ENCODE data around the gene ETF1.
A peak's percentile ranks its signal among the peaks of the same experiment; 100 is the strongest.

The ETF1 gene

DNA sequence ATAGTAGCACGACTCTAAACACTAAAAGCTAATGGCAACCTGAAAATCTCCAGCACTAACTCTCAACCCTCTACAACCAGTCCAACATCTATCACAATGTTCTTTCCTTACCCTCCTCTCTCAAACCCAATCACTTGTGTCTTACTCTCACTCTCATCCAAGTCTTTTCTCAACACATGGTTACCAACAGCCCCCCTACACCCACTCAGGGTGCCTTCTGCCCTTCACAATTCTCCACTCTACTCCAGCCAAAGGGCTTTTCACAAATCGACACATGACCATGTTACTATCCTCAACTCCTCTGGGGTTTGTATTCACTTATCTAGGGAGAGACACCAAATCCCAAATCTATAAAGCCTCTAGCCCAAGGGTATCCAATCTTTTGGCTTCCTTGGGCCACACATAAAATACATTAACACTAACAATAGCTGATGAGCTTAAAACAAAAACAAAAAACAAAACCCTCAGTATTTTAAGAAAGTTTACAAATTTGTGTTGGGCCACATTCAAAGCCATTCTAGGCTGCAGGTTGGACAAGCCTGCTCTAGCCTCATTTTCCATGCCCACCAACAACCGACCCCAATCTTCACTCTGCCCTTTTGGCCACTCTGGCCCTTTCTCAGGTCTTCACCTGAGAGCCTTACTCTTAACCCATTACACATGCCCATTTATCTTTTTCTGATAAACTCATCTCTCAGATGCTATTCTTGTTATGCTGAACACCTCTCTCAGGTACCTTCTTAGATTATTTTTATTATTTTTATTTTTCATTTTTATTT is 20.5 kb upstream of the ETF1 start:
- no peak for DNase-seq (ENCODE audit: low read depth)

DNA sequence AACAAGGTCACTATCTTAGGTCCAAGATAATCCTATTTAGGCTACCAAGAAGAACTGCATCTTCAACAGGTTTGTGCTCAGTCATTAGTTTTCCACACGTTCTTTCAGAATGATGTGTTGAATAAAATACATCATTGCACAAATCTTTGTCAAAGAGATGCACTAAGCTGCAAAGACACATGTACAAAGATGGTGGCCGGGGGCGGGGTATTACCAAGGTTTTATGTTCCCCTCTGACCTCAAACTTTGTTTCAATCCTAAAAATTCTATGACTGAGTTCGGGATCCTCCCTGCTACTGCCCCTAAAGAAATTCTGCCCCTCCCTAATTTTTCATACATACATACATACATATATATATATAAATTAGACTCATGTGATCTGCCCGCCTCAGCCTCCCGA is 17.9 kb upstream of the ETF1 start:
- no peak for DNase-seq (ENCODE audit: low read depth)

DNA sequence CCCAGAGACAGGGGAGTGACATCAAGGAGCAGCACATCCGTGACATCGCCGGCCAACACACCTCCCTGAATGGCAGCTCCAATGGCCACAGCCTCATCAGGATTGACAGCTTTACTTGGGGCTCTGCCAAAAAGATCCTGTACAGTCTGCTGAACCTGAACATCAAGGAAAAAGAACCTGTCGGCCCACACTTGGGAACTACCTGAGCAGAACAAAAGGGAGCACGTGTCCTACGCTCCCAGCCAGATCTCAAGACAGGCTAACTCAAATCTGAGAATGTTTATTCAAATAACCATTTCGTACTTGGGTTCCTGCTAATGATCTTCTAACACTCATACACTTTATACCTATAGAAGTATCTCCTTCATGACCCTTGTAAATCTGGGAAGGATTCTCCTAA is 16.9 kb upstream of the ETF1 start:
- no peak for DNase-seq (ENCODE audit: low read depth)

DNA sequence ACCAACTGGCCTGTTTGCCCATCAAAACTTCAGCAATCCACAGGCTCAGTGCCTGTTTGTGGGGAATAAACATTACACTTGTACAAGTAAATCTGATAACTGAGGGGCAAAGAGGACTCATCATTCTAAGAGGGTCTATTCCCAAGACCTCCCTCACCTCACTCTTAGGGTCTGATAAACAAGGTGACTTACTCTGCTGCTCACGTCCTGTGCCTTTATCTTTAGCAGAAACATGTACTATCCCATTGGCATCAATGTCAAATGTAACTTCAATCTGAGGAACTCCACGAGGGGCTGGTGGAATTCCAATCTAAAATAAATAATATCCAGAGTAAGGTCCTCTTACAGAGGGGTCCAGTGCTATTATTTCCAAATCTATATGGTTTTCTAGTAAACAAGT is 14.6 kb upstream of the ETF1 start:
- no peak for DNase-seq (ENCODE audit: low read depth)

DNA sequence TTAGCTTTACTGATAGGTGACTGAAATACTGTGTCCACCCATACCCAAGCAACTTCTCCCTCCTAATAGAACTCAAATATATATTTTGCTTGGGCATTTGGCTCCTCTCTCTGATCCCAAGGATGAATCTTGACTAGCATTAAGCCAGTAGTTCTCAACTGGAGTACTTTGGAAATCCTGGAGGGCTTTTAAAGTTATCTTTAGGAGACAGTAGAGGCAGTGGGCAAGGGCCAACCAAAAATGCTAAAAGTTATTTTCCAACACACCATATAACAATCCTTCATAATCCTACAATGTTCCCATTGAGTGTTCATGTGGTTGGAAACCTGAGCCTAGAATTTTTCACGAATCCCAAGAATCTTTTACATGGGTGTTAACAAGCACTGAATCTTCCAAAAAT is 11.1 kb upstream of the ETF1 start:
- DNase-seq (ENCODE audit: low read depth), result no peak

DNA sequence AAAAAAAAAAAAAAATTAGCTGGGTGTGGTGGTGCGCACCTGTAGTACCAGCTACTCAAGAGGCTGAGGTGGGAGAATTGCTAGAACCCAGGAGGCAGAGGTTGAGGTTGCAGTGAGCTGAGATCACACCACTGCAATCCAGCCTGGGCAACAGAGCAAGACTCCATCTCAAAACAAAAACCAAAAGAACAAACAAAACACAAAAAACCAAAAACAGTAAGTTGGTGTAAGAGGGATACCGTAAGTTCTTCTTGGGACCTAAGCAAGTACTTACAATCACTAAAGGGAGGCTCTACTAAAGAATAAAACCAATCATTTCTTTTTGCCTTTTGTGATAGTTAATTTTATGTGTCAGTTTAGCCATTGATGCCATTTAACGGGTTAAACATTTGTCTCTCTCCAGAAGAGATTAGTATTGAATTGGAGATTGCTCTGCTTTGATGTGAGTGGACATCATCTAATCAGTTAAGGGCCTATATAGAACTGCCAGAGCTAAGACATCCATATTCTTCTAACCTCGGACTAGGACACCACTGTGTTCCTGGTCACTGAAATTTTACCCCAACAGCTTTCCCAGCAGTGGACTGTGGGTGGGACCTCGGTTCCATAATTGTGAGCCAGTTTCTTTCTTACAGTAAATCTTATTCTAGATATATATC is 10.5 kb upstream of the ETF1 start:
- DNase-seq (ENCODE audit: low read depth), result no peak

DNA sequence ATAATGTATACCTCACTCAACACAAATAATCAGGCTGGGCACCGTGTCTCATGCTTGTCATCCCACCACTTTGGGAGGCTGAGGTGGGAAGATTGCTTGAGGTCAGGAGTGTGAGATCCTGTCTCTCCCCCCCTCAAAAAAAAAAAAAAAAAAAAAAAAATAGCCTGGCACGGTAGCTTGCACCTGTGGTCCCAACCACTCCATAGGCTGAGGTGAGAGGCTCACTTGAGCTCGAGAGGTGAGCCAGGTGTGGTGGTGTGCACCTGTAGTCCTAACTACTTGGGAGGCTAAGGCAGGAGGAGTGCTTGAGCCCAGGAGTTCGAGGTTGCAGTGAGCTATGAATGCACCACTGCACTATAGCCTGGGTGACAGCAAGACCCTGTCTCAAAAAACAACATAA is 9.6 kb upstream of the ETF1 start:
- DNase-seq (ENCODE audit: low read depth), result no peak

DNA sequence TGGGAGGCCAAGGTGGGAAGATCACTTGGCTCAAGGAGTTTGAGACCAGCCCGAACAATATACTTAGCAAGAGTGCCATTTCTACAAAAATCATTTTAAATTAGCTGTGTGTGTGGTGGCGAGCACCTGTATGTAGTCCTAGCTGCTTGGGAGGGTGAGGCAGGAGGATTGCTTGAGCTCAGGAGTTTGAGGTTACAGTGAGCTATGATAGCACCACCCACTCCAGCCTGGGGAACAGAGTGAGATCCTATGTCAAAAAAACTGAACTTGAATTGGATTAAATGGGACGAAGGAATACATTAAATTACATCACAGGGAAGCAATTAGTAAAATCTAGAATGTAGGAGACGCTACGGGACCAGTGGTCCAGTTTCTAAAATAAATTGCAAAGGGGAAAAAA is 6.4 kb upstream of the ETF1 start:
- DNase-seq (ENCODE audit: low read depth), result no peak

DNA sequence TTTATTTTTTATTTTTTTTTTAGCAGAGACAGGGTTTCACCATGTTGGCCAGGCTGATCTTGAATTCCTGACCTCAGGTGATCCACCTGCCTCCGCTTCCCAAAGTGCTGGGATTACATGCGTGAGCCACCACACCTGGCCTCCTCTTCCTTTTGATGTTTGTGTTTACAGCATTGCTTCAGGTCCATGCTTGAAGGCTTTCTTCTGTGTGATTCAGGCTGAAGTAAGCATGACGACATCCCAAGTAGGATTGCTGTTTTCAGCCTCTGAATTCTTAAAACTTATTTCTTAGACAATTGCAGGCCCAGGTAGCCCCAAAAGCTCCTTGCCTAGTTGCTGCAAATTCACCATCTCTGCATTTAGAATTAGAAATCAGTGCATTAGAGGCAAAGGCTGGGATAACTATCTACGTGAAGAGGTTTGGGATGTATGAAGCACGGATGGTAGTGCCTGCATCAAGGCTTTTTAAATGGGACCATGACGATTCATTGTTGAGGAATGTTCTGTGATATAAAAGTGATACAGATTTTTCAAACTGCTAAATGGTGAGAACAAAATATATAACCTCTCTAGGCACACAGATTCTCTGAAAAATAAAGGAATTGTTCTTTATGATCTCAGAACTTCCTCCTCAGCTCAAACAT is 3.0 kb upstream of the ETF1 start:
- DNase-seq (ENCODE audit: low read depth), result peak; percentile 31

DNA sequence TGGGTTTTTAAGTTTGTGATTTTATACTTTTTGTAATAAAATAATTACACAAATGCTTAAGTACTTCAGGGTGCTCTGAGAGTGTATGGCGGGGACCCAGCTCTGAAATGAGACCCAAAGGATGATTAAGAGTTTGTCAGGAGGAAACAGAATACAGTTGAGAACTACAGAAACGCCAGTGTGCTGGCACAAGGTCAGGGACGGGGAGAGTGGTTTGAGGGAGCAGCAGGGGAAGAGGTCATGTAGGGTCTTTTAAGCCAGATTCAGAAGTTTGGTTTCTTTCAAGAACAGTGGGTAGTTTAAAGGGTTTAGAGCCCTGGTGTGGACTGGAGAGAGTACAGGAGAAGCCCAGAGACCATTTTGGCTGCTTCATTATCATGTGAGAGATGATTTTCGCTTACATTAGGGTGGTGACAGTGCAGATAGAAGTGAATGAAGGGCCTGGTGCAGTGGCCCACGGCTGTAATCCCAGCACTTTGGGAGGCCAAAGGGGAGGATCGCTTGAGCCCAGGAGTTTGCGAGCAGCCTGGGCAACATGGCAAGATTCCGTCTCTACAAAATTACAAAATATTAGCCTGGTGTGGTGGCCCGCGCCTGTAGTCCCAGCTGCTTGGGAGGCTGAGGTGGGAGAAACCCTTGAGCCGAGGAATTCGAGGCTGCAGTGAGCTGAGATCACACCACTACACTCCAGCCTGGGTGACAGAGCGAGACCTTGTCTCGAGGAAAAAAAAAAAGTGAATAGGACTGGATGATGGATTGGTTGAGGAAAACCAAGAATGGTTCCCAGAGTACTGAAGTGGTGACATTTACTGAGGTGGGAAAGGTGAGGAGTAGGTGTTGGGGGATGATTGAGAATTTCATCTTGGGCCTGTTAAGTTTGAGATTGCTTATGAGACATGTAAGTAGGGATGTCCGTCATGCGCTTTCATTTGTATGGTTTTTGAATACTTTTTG is 1.4 kb upstream of the ETF1 start:
- DNase-seq (ENCODE audit: low read depth), result peak; percentile 49

DNA sequence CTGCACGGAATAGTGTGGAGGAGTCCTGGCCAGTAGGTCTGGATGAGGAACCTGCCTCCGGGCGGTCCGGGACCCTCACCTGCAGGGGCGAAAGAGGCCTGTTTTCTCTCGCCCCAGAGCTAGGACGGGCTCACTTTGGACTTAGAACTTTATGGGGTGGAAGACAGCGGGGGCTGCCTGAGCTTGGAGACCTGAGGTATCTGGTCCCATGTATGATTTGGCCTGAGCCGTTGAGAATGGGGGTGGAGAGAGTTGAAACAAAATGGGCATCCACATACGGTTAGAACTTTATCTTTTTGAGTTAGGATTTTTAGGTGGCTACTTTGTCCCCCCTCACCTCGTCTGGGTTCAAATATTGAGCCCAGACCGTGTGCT is 681 bp upstream of the ETF1 start:
- no peak for DNase-seq (ENCODE audit: low read depth)

DNA sequence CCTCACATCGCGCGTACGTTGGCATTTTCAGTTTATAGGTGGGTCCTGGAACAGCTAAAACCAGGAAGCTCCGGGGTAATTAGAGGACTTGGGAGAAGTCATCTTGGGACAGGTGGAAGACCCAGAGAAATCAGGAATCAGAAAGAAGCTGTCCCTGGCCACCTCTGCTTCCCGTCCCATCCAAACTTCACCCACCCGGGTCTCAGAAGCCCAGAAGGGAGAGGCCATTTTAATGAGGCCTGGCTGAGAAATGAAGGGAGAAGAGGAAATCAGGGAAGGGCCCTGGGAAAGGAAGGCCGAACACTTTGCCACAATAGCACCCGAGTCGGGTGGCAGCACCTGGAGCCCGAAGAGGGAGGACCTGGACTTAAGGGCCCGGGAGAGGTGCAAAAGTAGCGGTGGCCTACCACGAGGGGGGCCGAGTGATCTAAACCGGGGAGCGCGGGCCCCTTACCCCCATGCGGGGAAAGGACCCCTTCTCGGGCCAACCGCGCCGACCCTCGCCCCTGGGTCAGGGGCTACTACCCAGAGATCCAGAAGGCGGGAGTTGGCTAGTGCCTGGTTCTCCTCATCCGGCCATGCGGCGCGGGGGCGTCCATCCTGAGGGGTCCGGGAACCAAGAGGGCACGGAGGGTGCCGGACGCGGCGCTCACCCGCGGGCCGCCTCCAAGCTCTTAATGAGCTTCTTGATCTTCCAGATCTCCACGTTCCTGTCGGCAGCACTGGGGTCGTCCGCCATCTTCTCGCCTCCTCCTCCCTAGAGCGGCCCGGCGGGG is 668 bp downstream of the ETF1 start:
- peak; percentile 25 for DNase-seq (ENCODE audit: low read depth)

DNA sequence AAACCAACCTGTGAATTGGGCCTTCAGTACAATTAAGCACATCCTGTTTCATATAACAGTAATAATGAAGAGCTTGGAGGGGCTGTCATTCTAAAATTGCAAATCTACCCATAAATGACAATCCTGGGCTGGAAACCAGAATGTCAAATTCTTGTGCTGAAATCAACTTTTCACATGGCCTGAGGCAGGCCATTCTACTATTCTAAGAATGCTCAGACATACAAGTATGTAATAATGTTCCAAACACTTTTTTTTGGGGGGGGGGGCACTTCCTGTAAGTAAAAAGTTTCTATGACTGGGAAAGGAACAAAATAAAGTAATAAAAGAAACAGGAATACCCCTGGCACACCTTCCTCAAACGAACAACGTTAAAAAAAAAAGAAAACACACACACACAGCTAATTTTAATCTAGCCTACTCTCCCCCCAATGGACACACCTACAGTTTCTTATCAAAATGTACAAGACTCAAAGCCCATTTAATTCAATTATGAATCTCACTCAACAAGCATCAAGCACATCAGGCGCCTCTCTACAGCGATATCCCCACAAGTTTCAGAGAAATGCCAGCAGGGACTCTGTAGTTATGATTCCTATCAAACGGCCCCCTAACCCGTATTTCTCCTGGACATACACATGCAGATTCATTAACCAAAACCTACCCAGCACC is 1.4 kb downstream of the ETF1 start:
- peak; percentile 72 for DNase-seq (ENCODE audit: low read depth)

DNA sequence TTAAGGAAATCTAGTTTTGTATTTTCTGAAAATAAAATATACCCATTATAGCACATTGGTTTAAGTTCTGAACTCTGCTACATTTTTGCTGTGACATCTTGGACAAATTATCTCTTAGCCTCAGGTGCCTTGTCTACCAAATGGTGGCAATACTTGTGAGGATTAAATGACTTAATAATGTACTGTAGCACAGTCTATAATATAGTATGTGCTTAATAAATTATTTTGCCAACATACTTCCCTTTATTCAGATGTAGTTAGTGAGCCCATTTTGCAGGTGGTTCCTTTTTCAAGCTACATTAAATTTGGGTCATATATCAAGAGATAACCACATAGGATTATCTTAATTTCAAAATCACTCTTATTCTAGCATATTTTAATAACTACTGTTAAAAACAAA is 3.2 kb downstream of the ETF1 start:
- DNase-seq (ENCODE audit: low read depth), result no peak

DNA sequence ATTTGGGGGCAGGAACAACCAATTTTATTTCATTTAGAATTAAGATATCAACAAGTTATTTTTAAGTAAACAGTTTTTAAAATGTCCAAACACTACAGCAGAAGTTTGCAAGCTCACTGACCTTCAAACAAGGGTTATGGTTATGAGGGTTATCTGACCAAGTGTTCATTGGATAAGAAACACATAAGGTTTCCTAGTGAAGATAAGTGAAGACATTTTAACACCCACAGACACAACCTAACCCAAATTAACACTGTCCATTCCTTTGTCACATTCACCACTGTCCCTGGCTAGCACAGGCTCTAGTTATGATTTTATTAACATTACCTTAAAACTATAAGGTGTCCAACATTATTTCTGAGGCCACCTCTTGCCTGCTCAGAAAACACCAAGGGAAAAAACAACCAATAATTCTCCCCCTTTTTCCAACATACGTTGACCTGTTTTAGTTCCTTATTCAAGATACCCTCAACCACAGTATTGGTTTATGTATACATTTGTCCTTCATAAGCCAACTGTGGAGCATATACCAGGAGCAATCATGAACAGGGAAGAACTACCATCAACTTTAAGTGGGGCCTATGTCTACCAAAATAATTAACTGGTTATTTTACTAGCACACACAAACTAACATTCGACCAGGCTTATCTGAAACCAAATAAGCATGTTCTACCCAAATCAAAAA is 4.0 kb downstream of the ETF1 start:
- DNase-seq (ENCODE audit: low read depth), result no peak

DNA sequence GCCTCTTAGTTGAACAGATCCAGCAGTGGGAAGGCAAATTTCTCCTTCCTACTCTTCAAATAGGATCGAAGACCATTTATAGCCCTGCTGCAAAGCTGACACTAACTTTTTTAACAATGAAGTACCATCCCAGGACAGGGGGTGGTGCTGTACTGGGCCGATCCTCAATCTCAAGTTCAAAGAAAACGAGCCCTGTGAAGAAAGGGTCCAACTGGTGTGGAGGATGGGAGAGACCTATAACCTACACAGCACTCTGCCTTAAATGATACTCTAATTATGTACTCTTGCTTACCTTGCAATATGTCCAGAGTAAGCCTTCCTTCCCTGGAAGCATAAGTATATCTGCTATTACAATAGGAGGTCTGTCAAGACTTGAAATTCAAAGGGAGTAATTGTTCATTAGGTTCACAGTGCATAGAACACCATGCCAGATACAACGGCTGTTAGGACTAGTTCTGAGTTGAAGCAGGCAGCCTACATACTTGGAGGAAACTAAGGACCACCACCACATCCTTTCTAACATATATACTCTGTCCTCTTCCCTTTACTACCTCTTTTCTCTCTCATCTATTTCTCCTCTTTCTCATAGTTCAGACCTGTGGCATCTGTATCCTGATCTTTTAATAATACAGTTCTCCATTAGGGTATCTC is 6.2 kb downstream of the ETF1 start:
- no peak for DNase-seq (ENCODE audit: low read depth)

DNA sequence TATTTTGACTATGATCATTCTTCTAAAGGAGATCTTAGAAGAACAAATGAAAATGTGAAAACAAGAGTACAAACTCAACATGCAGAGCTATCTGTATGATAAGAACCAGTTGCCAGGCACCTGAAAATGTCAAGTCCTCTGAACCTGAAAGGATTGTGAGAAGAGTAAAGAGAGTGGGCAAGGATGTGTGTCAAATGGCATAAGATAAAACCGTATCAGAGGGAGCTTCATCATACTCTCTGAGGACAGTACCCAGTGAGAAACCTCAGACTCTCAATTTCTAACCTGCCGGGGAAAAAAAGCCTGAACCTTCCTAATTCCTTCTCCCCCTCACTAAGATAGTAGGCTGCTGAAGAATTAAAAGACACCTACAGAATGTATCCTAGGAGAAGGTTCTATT is 6.8 kb downstream of the ETF1 start:
- DNase-seq (ENCODE audit: low read depth), result no peak

DNA sequence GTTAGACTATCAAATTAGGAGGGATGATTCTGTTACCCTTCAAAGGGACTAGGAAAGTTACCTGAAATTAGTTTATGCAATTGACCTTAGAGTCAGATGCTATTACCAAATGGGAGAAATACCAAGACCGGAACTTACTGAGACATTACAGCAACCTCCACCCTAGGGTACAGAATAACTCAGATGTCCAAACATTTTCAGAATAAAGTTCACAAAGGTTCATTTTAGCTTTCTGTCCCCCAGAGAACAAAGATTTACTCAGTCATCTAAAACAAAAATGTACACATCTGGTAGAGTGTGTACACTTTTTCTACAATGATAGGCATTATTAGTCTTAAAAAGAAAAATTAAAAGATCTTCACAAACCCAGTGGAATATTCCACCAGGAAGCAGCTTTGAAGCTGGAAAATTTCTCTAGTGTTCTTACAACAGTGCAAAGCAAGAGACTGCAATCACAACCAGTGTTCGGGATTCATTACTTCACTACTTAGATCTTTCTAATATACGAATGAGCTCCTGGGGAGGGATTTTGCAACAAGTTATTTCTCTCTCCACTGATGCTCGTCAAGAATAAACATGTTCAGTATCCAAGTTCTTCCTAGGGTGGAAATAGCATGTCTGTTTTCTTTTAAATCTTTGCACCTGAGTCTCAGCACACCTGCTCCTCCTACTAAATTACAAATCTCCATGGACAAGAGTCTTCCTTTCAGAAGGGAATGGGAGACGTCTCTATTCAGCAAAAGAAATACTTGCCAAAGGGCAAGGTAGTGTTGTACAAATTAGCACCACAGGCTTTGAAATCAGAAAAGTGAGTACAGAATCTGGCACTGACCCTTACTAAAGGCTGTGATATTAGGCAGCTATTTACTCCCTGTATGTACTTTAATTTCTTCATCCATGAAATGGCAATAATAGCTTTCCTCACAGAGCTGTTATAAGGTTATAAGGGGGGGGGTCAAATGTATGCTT is 8.8 kb downstream of the ETF1 start:
- no peak for DNase-seq (ENCODE audit: low read depth)

DNA sequence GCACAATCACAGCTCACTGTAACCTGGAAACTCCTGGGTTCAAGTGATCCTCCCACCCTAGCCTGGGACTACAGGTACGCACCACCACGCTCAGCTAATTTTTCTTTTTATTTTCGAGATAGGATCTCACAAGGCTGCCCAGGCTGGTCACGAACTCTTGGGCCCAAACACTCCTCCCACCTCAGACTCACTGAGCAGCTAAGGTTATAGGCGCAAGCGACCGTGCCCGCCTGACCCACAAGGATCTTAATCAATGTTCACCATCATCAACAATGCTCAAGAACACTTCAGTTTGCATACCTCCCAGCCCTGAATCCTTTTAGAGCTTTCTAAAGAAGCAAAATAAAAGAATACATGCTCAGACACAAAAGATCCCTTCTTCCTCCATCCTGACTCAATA is 13.2 kb downstream of the ETF1 start:
- no peak for DNase-seq (ENCODE audit: low read depth)

All from EH (cell line).